ENCODE results near the gene MDM2.
"Not testable (repeated sequence)": the region's sequence is repeated elsewhere in the genome, so short reads cannot be mapped to it uniquely, and the experiment has no call there.

The MDM2 gene

DNA sequence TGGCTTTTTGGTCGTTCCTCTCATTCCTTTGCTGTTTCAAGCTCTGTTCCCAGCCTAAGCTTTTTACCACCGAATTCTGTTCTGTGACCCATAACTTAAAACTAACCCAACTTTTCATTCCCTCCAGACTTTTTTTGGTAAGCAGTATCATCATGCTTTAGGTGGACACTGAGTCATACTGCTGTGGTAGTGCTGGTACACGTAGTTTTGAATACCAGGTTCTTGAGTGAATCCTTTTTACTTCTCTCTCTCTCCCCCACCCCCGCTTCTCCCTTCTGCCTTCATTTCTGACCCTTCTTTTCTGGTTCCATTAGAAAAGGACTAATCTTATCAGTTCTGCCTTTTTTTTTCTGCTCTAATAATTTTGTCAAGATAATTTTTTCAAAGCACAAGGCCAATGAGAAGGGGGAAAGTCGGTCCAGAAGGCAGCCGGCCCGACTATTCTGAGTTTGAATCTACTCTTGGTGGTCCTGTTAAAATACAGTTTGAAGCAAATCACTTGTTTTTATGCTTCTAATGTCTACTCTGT, 2.3 kb upstream of the MDM2 start:
- no peak for FAIRE-seq

GRCh38 chr12:68806488-68807237, 1.3 kb upstream of the MDM2 start:
- no peak for FAIRE-seq
- no peak for DNase-seq (ENCODE audit: low spot score)

More for the DNA sequence above, 2.3 kb upstream of the MDM2 start:
- no peak for DNase-seq (ENCODE audit: low spot score)

DNA sequence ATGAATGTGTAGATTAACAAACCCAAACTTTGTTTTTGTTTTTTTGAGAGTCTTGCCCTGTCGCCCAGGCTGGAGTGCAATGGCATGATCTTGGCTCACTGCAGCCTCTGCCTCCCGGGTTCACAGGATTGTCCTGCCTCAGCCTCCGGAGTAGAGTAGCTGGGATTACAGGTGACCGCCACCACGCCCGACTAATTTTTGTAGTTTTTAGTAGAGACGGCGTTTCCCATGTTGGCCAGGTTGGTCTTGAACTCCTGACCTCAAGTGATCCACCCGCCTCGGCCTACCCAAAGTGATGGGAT, 752 bp upstream of the MDM2 start:
- DNase-seq (ENCODE audit: low spot score); FAIRE-seq: not testable (repeated sequence)

DNA sequence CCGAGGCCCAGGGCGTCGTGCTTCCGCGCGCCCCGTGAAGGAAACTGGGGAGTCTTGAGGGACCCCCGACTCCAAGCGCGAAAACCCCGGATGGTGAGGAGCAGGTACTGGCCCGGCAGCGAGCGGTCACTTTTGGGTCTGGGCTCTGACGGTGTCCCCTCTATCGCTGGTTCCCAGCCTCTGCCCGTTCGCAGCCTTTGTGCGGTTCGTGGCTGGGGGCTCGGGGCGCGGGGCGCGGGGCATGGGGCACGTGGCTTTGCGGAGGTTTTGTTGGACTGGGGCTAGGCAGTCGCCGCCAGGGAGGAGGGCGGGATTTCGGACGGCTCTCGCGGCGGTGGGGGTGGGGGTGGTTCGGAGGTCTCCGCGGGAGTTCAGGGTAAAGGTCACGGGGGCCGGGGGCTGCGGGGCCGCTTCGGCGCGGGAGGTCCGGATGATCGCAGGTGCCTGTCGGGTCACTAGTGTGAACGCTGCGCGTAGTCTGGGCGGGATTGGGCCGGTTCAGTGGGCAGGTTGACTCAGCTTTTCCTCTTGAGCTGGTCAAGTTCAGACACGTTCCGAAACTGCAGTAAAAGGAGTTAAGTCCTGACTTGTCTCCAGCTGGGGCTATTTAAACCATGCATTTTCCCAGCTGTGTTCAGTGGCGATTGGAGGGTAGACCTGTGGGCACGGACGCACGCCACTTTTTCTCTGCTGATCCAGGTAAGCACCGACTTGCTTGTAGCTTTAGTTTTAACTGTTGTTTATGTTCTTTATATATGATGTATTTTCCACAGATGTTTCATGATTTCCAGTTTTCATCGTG, 612 bp downstream of the MDM2 start:
- peak; percentile 63 for FAIRE-seq

GRCh38 chr12:68809190-68810026, 1.4 kb downstream of the MDM2 start:
- DNase-seq (ENCODE audit: low spot score), result no peak
- no peak for FAIRE-seq

More for the DNA sequence above, 612 bp downstream of the MDM2 start:
- peak; percentile 88 for DNase-seq (ENCODE audit: low spot score)

- FAIRE-seq; DNase-seq (ENCODE audit: low spot score): not testable (repeated sequence)
These were observed 2.0 kb downstream of the MDM2 start for GRCh38 chr12:68810027-68810389.

DNA sequence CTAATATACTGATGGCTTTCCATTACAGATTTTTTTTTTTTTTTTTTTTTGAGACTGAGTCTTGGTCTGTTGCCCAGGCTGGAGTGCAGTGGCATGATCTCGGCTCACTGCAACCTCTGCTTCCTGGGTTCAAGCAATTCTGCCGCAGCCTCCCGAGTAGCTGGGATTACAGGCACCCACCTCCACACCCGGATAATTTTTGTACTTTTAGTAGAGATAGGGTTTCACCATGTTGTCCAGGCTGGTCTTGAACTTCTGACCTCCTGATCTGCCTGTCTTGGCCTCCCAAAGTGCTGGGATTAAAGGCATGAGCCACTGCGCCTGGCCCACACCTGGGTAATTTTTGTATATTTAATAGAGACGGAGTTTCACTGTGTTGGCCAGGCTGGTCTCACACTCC, 3.6 kb downstream of the MDM2 start:
- DNase-seq (ENCODE audit: low spot score); FAIRE-seq: not testable (repeated sequence)

DNA sequence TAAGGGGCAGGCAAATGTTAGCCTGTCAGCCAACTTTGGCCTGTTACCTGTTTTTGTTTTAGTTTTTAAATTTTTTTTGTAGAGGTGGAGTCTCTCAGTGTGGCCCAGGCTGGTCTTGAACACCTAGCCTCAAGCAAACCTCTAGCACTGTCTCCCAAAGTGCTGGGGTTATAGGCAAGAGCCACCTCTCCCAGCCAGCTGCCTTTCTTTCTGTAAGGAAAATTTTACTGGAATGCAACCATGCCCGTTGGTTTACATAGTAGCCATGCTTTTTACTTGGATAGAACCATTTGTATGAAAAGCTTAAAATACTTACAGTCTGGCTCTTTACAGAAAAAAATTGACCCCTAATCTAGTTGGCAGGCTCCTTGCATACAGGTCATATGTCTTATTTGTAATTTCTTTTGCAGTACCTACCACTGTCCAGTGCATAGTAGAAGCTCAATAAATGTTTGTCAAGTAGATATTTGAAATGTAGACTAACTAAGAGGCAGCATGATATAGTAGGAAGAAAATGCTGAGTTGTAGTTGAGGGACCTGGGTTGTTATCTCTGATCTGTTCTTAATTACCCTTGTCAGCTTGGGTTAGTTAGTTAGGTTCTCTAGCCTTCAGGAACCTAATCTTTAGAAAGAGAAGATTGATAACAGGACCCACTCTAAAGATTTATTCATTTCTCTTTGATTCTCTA, 4.7 kb downstream of the MDM2 start:
- FAIRE-seq (no peak), DNase-seq (ENCODE audit: low spot score) (no peak)

DNA sequence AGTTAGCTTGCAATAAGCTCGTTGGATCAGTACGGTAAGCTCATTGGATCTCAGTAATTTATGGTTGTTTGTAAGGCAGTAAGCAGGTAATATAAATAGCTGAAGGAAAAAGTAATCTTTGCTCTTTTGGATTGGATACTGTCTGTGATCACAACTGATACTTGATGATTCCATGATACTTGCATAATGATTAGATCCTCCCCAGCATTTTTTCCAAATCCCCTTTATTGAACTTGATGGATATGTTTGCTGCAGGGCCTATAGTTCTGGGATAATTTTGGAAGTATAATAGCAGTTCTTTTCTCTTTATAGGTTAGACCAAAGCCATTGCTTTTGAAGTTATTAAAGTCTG, 5.2 kb downstream of the MDM2 start:
- FAIRE-seq, result no peak
- DNase-seq (ENCODE audit: low spot score), result no peak

- FAIRE-seq, result no peak
- DNase-seq (ENCODE audit: low spot score), result no peak
These were observed 6.7 kb downstream of the MDM2 start for GRCh38 chr12:68814490-68815231.

GRCh38 chr12:68815232-68815927, 7.4 kb downstream of the MDM2 start:
- FAIRE-seq (no peak), DNase-seq (ENCODE audit: low spot score) (no peak)

DNA sequence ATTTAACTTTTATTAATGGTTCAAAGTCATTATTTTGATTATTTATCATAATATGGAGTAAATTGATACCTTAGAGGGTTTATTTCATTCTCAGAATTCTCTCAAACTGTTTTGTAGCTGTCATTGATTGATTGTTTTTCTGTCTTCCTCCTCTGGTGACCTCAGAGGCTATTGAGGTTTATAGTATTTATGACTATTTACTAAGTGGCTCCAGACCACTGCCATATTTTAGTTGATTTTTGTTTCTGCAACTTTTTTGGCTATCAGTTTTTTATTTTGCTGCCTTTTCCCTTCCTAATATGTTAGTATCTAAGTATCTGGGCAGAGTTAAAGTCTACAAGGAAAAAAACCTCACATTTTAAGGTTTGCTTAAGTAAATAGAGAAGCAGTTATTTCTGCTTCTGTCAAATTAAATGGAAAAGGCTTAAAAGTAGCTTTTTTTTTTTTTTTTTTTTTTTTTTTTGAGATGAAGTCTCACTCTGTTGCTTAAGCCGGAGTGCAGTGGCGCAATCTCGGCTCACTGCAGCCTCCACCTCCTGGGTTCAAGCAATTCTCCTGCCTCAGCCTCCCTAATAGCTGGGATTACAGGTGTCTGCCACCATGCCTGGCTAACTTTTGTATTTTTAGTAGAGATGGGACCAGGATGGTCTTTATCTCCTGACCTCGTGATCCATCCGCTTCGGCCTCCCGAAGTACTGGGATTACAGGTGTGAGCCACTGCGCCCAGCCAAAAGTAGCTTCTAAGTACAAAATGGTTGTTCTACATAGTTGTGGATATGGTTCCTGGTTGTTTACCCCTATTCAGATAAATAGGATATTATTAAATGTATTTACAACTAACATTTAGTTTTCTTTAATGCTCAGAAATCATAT, 8.2 kb downstream of the MDM2 start:
- no peak for FAIRE-seq

GRCh38 chr12:68819481-68819880, 11.5 kb downstream of the MDM2 start:
- not testable (repeated sequence) for FAIRE-seq; DNase-seq (ENCODE audit: low spot score)

More for the DNA sequence above, 8.2 kb downstream of the MDM2 start:
- DNase-seq (ENCODE audit: low spot score), result no peak

DNA sequence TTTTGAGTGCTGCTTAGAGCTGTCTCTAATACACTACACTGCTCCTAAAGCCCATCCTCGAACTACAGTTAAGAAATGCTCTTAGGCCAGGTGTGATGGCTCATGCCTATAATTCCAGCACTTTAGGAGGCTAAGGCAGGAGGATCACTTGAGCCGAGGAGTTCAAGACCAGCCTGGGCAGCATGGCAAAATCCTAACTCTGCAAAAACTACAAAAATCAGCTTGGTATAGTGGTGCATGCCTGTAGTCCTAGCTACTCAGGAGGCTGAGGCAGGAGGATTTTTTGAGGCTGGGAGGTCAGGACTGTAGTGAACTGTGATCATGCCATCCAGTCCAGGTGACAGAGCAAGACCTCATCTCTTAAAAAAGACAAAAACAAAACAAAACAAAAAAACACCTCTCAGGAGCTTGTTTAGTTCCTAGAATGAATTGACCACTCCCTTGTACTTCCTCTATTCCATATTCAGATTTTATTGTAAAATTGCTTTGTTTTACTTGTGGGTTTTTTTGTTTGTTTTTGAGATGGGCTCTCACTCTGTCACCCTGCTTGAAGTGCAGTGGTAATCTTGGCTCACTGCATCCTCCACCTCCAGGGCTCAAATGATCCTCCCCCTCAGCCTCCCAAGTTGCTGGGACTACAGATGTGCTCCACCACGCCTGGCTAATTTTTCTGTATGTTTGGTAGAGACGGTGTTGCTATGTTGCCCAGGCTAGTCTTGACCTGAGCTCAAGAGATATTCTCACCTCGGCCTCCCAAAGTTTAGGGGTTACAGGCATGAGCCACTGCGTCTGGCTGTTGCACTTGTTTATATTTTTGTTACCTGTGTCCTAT, 13.6 kb downstream of the MDM2 start:
- DNase-seq (ENCODE audit: low spot score) (no peak), FAIRE-seq (no peak)

DNA sequence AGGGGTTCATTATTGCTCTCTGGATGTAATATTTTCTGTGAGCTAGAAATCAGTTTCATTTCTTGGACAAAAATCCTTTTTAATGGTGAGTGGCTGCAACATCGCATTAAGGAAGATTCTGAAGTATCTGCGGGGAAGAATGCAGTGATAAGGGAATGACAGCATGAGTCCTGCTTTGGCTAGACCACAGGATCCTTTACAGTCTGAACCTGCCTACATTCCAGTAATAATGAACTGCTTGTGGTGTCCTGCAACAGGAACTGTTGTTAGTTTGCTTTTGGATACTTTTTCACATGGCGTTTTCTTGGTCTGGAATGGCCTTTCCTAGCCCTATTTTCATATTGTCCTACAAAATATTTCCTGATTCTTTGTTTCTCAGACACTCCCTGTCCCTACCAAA, 15.7 kb downstream of the MDM2 start:
- no peak for DNase-seq (ENCODE audit: low spot score)
- FAIRE-seq, result no peak

DNA sequence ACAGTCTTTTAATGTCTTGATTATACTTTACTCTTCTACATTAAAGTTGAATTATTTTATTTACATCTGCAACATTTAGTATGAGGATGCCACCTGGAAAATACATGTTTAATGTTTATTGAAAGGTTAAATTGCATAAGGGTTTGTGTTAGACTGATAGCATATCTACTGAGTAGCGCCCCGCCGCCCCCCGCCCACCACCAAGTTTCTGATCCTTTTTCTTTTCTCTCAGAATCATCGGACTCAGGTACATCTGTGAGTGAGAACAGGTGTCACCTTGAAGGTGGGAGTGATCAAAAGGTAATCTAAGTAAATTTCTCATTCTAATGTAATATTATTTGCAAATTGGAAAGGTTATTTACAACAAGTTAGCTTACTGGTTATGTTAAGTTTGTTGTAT, 16.2 kb downstream of the MDM2 start:
- no peak for FAIRE-seq
- DNase-seq (ENCODE audit: low spot score), result no peak

DNA sequence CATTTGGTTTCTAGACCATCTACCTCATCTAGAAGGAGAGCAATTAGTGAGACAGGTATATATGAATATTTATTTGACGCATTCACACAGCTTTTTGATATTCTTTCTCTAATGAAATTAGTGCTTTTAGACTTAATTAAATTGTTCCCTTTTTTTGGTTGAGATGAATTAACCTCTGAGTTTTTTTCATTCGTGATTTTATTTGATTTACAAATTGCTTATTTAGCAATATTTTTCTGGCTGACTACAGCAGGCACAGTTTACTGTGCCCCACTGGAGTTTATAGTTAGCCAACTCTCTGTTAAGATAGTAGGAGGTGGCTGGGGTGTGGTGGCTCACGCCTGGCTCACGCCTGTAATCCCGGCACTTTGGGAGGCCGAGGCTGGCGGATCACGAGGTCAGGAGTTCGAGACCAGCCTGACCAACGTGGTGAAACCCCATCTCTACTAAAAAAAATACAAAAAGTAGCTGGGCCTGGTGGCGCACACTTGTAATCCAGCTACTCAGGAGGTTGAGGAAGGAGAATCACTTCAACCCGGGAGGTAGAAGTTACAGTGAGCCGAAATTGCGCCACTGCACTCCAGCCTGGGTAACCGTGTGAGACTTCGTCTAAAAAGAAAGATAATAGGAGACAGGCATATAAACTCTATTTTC, 16.7 kb downstream of the MDM2 start:
- no peak for DNase-seq (ENCODE audit: low spot score)
- FAIRE-seq, result no peak
